H1 (cell line): Measurements from ENCODE around the gene SLC1A4. TPM values are rescaled to one million over a fixed set of nuclear protein-coding genes. Genes with fewer than 3 reads are reported as not detected.

Source experiments
- CTCF ChIA-PET: fragments of 300-600 bp; sonication (Branson Sonifier 250); formaldehyde crosslinking; loops from one replicate; lab custom pipeline; 2021; ENCODE audit not compliant: partially characterized antibody; lab: Charles Lee
- POLR2A ChIA-PET: fragments of 300-600 bp; sonication (Branson Sonifier 250); formaldehyde crosslinking; loops from one replicate; lab custom pipeline; 2021; ENCODE audit warnings: inconsistent platforms; ENCODE audit not compliant: partially characterized antibody; lab: Charles Lee
- DNase-seq, 2 experiments: peaks; one replicate each; pipeline versions ENCODE4 v3.0.0 to v3.0.0-alpha.2; 2010 to 2022; ENCODE audit warnings: low spot score in 2 of 2, low read depth in 1 of 2, mixed read lengths in 1 of 2
- FAIRE-seq: peaks from 2 replicates; lab custom pipeline; 2011; peaks lifted over from hg19 to GRCh38; lab: Jason Lieb, UNC
- H2AFZ ChIP-seq: 2 replicates; pipeline ENCODE4 v1.8.1; 2012; ENCODE audit warnings: low read length, inconsistent platforms
- H2AK5ac ChIP-seq: 2 replicates; pipeline ENCODE4 v1.6.1; 2013; ENCODE audit warnings: low read depth, low read length
- H2BK120ac ChIP-seq: replicated peaks from 2 replicates; pipeline ENCODE3; 2013; ENCODE audit warnings: low read depth, low read length, inconsistent platforms
- H2BK12ac ChIP-seq: 2 replicates; pipeline ENCODE4 v1.6.1; 2013; ENCODE audit warnings: low read depth, low read length
- H2BK15ac ChIP-seq: 2 replicates; pipeline ENCODE4 v1.6.1; 2013; ENCODE audit warnings: low read length
- H2BK20ac ChIP-seq: 2 replicates; pipeline ENCODE4 v1.6.1; 2013; ENCODE audit warnings: low read length
- H2BK5ac ChIP-seq: 2 replicates; pipeline ENCODE4 v1.6.1; 2013; ENCODE audit warnings: low read depth, low read length
- H3K14ac ChIP-seq: 2 replicates; pipeline ENCODE4 v1.6.1; 2013; ENCODE audit warnings: inconsistent platforms; ENCODE audit not compliant: insufficient read length
- H3K18ac ChIP-seq: 2 replicates; pipeline ENCODE4 v1.6.1; 2013; ENCODE audit warnings: low read length; ENCODE audit errors: extremely low read depth
- H3K23ac ChIP-seq: 2 replicates; pipeline ENCODE4 v1.6.1; 2013; ENCODE audit warnings: inconsistent platforms; ENCODE audit not compliant: insufficient read length
- H3K23me2 ChIP-seq: 2 replicates; pipeline ENCODE4 v1.6.1; 2013; ENCODE audit warnings: low read depth, low read length
- H3K27ac ChIP-seq: 2 replicates; pipeline ENCODE4 v1.6.1; 2011; ENCODE audit warnings: low read depth, low read length, inconsistent platforms
- H3K27me3 ChIP-seq, 4 experiments: replicated peaks in 1 of 4; 1 replicate in 1 of 4; 2 replicates in 3 of 4; pipeline versions ENCODE4 v1.6.1 to v1.8.1; 2011 to 2013; ENCODE audit warnings: low read length in 3 of 4, mild to moderate bottlenecking in 3 of 4, inconsistent platforms in 2 of 4, mixed read lengths in 2 of 4, moderate library complexity in 1 of 4; ENCODE audit not compliant: control insufficient read depth in 3 of 4, insufficient read depth in 3 of 4; ENCODE audit errors: extremely low read depth in 1 of 4
- H3K36me3 ChIP-seq, 4 experiments: 2 replicates each; pipeline versions ENCODE4 v1.6.1 to v1.8.1; 2011 to 2013; ENCODE audit warnings: mild to moderate bottlenecking in 4 of 4, low read length in 3 of 4, moderate library complexity in 2 of 4, control low read depth in 1 of 4, inconsistent platforms in 1 of 4; ENCODE audit not compliant: insufficient read depth in 4 of 4, control insufficient read depth in 2 of 4
- H3K4ac ChIP-seq: replicated peaks from 2 replicates; pipeline ENCODE3; 2013; ENCODE audit warnings: low read length, low read depth, mixed read lengths, inconsistent platforms; ENCODE audit not compliant: insufficient read length
- H3K4me1 ChIP-seq, 4 experiments: replicated peaks in 1 of 4; 1 replicate in 1 of 4; 2 replicates in 3 of 4; pipeline versions ENCODE4 v1.6.1 to v1.8.1; 2011 to 2013; ENCODE audit warnings: low read length in 3 of 4, inconsistent platforms in 2 of 4, mixed read lengths in 1 of 4; ENCODE audit not compliant: insufficient read depth in 4 of 4, control insufficient read depth in 3 of 4
- H3K4me2 ChIP-seq, 2 experiments: 2 replicates each; pipeline versions ENCODE4 v1.6.1 to v1.8.1; 2011 to 2013; ENCODE audit warnings: low read depth in 2 of 2, low read length in 2 of 2, control low read depth in 1 of 2, inconsistent platforms in 1 of 2, mild to moderate bottlenecking in 1 of 2; ENCODE audit not compliant: insufficient read depth in 1 of 2
- H3K4me3 ChIP-seq, 4 experiments: fragments of 200-600, 300-600 bp in 1 of 4; sonication (generic), shearing (Covaris generic), sonication (Bioruptor Twin) in 1 of 4; 2 replicates each; pipeline versions ENCODE4 v1.5.1 to v1.8.1; 2011 to 2016; ENCODE audit warnings: low read length in 4 of 4, low read depth in 3 of 4, control low read depth in 2 of 4, inconsistent platforms in 2 of 4, mild to moderate bottlenecking in 2 of 4, mixed read lengths in 1 of 4, moderate library complexity in 1 of 4; ENCODE audit not compliant: insufficient read depth in 2 of 4; ENCODE audit errors: extremely low read depth in 1 of 4
- H3K56ac ChIP-seq: replicated peaks from 2 replicates; pipeline ENCODE3; 2013; ENCODE audit warnings: low read depth, mild to moderate bottlenecking, mixed read lengths, low read length, inconsistent platforms; ENCODE audit not compliant: insufficient read length
- H3K79me1 ChIP-seq: 2 replicates; pipeline ENCODE4 v1.6.1; 2013; ENCODE audit warnings: low read depth, low read length, control low read depth
- H3K79me2 ChIP-seq, 2 experiments: 2 replicates each; pipeline versions ENCODE4 v1.6.1 to v1.8.1; 2012 to 2013; ENCODE audit warnings: low read length in 2 of 2, mild to moderate bottlenecking in 2 of 2, inconsistent platforms in 1 of 2; ENCODE audit not compliant: insufficient read depth in 2 of 2, control insufficient read depth in 1 of 2
- H3K9ac ChIP-seq, 4 experiments: replicated peaks in 1 of 4; 1 replicate in 1 of 4; 2 replicates in 3 of 4; pipeline versions ENCODE4 v1.6.1 to v1.8.1; 2011 to 2013; ENCODE audit warnings: low read depth in 3 of 4, low read length in 3 of 4, control low read depth in 2 of 4, mild to moderate bottlenecking in 2 of 4, moderate library complexity in 2 of 4, inconsistent platforms in 1 of 4; ENCODE audit errors: extremely low read depth in 1 of 4
- H3K9me3 ChIP-seq, 2 experiments: 2 replicates each; pipeline versions ENCODE4 v1.6.1 to v1.8.1; 2012 to 2013; ENCODE audit warnings: mild to moderate bottlenecking in 2 of 2, moderate library complexity in 2 of 2, control low read depth in 1 of 2, inconsistent platforms in 1 of 2, low read depth in 1 of 2, low read length in 1 of 2, mixed read lengths in 1 of 2; ENCODE audit not compliant: insufficient read depth in 2 of 2
- H4K20me1 ChIP-seq, 2 experiments: replicated peaks in 1 of 2; 2 replicates each; pipeline versions ENCODE3 to v1.8.1; 2011 to 2013; ENCODE audit warnings: inconsistent platforms in 2 of 2, low read length in 2 of 2, mild to moderate bottlenecking in 1 of 2; ENCODE audit not compliant: insufficient read depth in 2 of 2, control insufficient read depth in 1 of 2
- H4K5ac ChIP-seq: 2 replicates; pipeline ENCODE4 v1.6.1; 2013; ENCODE audit warnings: low read length, low read depth, mixed read lengths, inconsistent platforms; ENCODE audit not compliant: insufficient read length
- H4K8ac ChIP-seq: 2 replicates; pipeline ENCODE4 v1.8.0; 2013; ENCODE audit warnings: mild to moderate bottlenecking, moderate library complexity, low read length, inconsistent platforms; ENCODE audit not compliant: insufficient read depth; ENCODE audit errors: extremely low read depth
- H4K91ac ChIP-seq: replicated peaks from 2 replicates; pipeline ENCODE3; 2013; ENCODE audit warnings: low read length, mixed read lengths, inconsistent platforms; ENCODE audit not compliant: insufficient read length
- CREB1 ChIP-seq: IDR thresholded peaks from 2 replicates; pipeline ENCODE4 v1.6.1; 2012; ENCODE audit warnings: inconsistent platforms
- CTBP2 ChIP-seq: IDR thresholded peaks from 2 replicates; pipeline ENCODE4 v1.7.0; 2011; ENCODE audit warnings: borderline replicate concordance, mild to moderate bottlenecking, moderate library complexity, mixed read lengths, low read length; ENCODE audit not compliant: insufficient read depth, insufficient read length
- CTCF ChIP-seq, 3 experiments: IDR thresholded peaks; 1 replicate in 2 of 3; 2 replicates in 1 of 3; pipeline versions ENCODE4 v1.5.1 to v1.6.1; 2011; ENCODE audit warnings: low read length in 3 of 3, mild to moderate bottlenecking in 3 of 3, inconsistent platforms in 2 of 3, low read depth in 1 of 3, moderate library complexity in 1 of 3; ENCODE audit not compliant: insufficient read depth in 1 of 3; ENCODE audit errors: control extremely low read depth in 1 of 3
- JUND ChIP-seq: IDR thresholded peaks from 2 replicates; pipeline ENCODE4 v1.6.1; 2011; ENCODE audit warnings: mild to moderate bottlenecking, improper control_type of control experiment, low read length
- KDM5A ChIP-seq: fragments of 200-600 bp; IDR thresholded peaks from 2 replicates; pipeline ENCODE4 v1.7.1; 2012; ENCODE audit warnings: mild to moderate bottlenecking, low read length, inconsistent platforms, mixed read lengths
- RAD21 ChIP-seq, 2 experiments: IDR thresholded peaks in 1 of 2; conservative IDR thresholded peaks in 1 of 2; 2 replicates each; pipeline ENCODE4 v1.6.1; 2011; ENCODE audit warnings: low read depth in 2 of 2, low read length in 2 of 2, improper control_type of control experiment in 1 of 2, inconsistent platforms in 1 of 2, mild to moderate bottlenecking in 1 of 2, moderate library complexity in 1 of 2
- SRF ChIP-seq: IDR thresholded peaks from 2 replicates; pipeline ENCODE4 v1.6.1; 2011; ENCODE audit warnings: mild to moderate bottlenecking, low read depth, low read length, moderate library complexity
- TBP ChIP-seq: IDR thresholded peaks from 2 replicates; pipeline ENCODE4 v1.6.1; 2011; ENCODE audit warnings: low read depth, low read length, improper control_type of control experiment
- TEAD4 ChIP-seq: IDR thresholded peaks from 2 replicates; pipeline ENCODE4 v1.6.1; 2012; ENCODE audit warnings: low read depth, low read length, inconsistent platforms, mixed read lengths
- WGBS, 2 experiments: shearing (Covaris generic) in 1 of 2; methylation state at CpG; one replicate each; pipeline versions ENCODE4 v1.1.6 to v1.1.7; 2013 to 2015; ENCODE audit warnings: low lambda C conversion rate in 2 of 2, mixed read lengths in 2 of 2, inconsistent platforms in 1 of 2, low coverage in 1 of 2, missing lambda C conversion rate in 1 of 2; ENCODE audit not compliant: insufficient replicate concordance in 2 of 2, insufficient coverage in 1 of 2, insufficient read length in 1 of 2; ENCODE audit errors: extremely low coverage in 1 of 2, missing lambda C conversion rate in 1 of 2; 5-methylcytosine and 5-hydroxymethylcytosine counted together
- polyA plus RNA-seq, 7 experiments: library from polyadenylated mRNA; depleted of rRNA in 3 of 7; stranded (reverse) in 5 of 7; unstranded in 2 of 7; fragments of >200 nt in 5 of 7; fragments of 200-250 nt in 2 of 7; gene quantifications; 1 replicate in 5 of 7; 2 replicates in 1 of 7; 4 replicates in 1 of 7; pipeline versions ENCODE4 v1.2.1 to v1.2.3, GENCODE V29; 2011 to 2013; ENCODE audit warnings: missing spikeins in 2 of 7, mixed read lengths in 2 of 7
- total RNA-seq: library from RNA; stranded (reverse); fragmentation: NEBNext Ultra II Directional; extraction: Animal tissue kit (Norgen Biotek cat#: 25700); gene quantifications from 2 replicates; pipeline ENCODE4 v1.2.1, GENCODE V29; 2021

The SLC1A4 gene
- total and polyA plus RNA-seq, 2 of the 8 experiments (the other 6 are each of a cell fraction or from before 2014, with no cell fraction given), result 0.44 to 0.86 TPM

- Histone ChIP-seq H2AFZ (no peak overlapping the region), H3K9ac (no peak overlapping the region), H3K4me2 (no peak overlapping the region), H3K18ac (no peak overlapping the region), H3K4ac (no peak overlapping the region), H2BK120ac (no peak overlapping the region), H3K27me3 (no peaks in the 10 kb centered on the region), H2BK5ac (no peak overlapping the region), H4K5ac (no peak overlapping the region), H4K20me1 (no peaks in the 10 kb centered on the region), H3K36me3 (peaks cover 0 to 17% (median 2%) of the 10 kb centered on the region in 4 experiments; a peak in 3 of 8 replicates), H3K14ac (no peak overlapping the region), H3K9me3 (no peaks in the 10 kb centered on the region), H3K79me2 (no peaks in the 10 kb centered on the region), H3K4me3 (no peak overlapping the region), H3K23ac (no peak overlapping the region), H4K91ac (no peak overlapping the region), H2BK20ac (no peak overlapping the region), H3K56ac (no peak overlapping the region), H2BK15ac (no peak overlapping the region), H2BK12ac (no peak overlapping the region), H3K23me2 (no peaks in the 10 kb centered on the region), H3K4me1 (peaks cover 2 to 7% (median 5%) of the 10 kb centered on the region in 4 experiments; a peak in 5 of 7 replicates), H4K8ac (no peak overlapping the region), H2AK5ac (no peak overlapping the region), H3K27ac (no peak overlapping the region), H3K79me1 (no peaks in the 10 kb centered on the region; the same call in 1 of the 2 replicates)
- WGBS, 2 experiments, result 53% methylated on average over 13 of the region's 13 CpGs; no CpG with 5 or more reads in 1 of the 2 experiments
- peak; percentile 75 for FAIRE-seq
- POLR2A ChIA-PET, result interaction anchor here (0.7 kb wide), 1 partner anchor 159 kb away, joined by 3 read pairs; no protein-coding TSS in a partner anchor
- CTCF ChIA-PET, result interaction anchor here (0.6 to 3.6 kb wide), 20 partner anchors 10 to 694 kb away, joined by 3 to 38 read pairs (median 4); partner anchors contain the start of gene CEP68
- DNase-seq, result peak in 1 of 2 experiments; percentile 85
- peak; percentile 81 to 97 (median 91) for TF ChIP-seq CTCF (IDR thresholded peaks at IDR 0.05; ENCODE audit: control extremely low read depth in 1 of 3, insufficient read depth in 1 of 3, low read depth in 1 of 3, low read length in 3 of 3)
- TF ChIP-seq JUND, result no peak
- no peak for TF ChIP-seq KDM5A
- peak; percentile 85 for TF ChIP-seq RAD21 (IDR thresholded peaks at IDR 0.05 in 1 of 2, conservative IDR thresholded peaks at IDR 0.05 in 1 of 2; ENCODE audit: low read depth in 2 of 2, low read length in 2 of 2)
- no peak for TF ChIP-seq SRF
- TF ChIP-seq TEAD4, result no peak
- no peak for TF ChIP-seq CTBP2
- TF ChIP-seq TBP, result no peak
- TF ChIP-seq CREB1, result no peak
These were observed 51.4 kb downstream of the SLC1A4 start for GRCh38 chr2:65040400-65041261.
